Gastroesophageal sphincter (tissue), 3 donors: ENCODE data around the gene VEGFD.

ENCODE experiments used
- CTCF ChIP-seq, 4 experiments: fragments of 200-600 bp in 2 of 4; fragments of 450-650 bp in 2 of 4; sonication (generic) in 1 of 4; IDR thresholded peaks; one replicate each; pipeline ENCODE4 v1.5.1; 2017 to 2019; ENCODE audit warnings: antibody characterized with exemption in 4 of 4, mild to moderate bottlenecking in 2 of 4, moderate library complexity in 2 of 4
- POLR2A ChIP-seq, 2 donors: fragments of 450-650 bp; IDR thresholded peaks; one replicate each; pipeline ENCODE4 v1.6.1; 2017; ENCODE audit warnings: antibody characterized with exemption in 2 of 2, mild to moderate bottlenecking in 2 of 2, moderate library complexity in 1 of 2
- POLR2AphosphoS5 ChIP-seq: sonication (generic); formaldehyde crosslinking; IDR thresholded peaks from one replicate; pipeline ENCODE4 v1.6.1; 2017; ENCODE audit warnings: antibody characterized with exemption

- TF ChIP-seq CTCF (IDR thresholded peaks at IDR 0.05) (no peak), POLR2A (IDR thresholded peaks at IDR 0.05) (no peak), POLR2AphosphoS5 (no peak)
Observed at GRCh38 chrX:15328821-15329220, 55.4 kb downstream of the VEGFD start.
